Measurements from ENCODE around the gene EIF4A3.

GRCh38 chr17:80111702-80112470 lies 35.0 kb downstream of the EIF4A3 start:
- TF ChIP-seq CTCF (IDR thresholded peaks at IDR 0.05; ENCODE audit: poor library complexity) (no peak), EZH2 (IDR thresholded peaks at IDR 0.05; ENCODE audit: borderline replicate concordance) (no peak)

Measured in hepatocyte (in vitro differentiated cells).